Neural cell (in vitro differentiated cells): ENCODE data around the gene ZNF19. TPM values are rescaled to one million over a fixed set of nuclear protein-coding genes. Genes with fewer than 3 reads are reported as not detected.

Source experiments
- H2AFZ ChIP-seq: fragments of 200-600, 300-800 bp; sonication (generic), shearing (Covaris generic); 2 replicates; pipeline ENCODE4 v1.6.0; 2014; ENCODE audit warnings: low read depth, mild to moderate bottlenecking, antibody characterized with exemption, low read length, moderate library complexity
- H3F3A ChIP-seq: fragments of 200-600 bp; shearing (Covaris generic); 2 replicates; pipeline ENCODE4 v1.6.1; 2016; ENCODE audit warnings: mild to moderate bottlenecking, moderate library complexity, mixed read lengths, antibody characterized with exemption, low read length; ENCODE audit not compliant: insufficient read depth, poor library complexity, severe bottlenecking
- H3K27ac ChIP-seq: fragments of 200-600, 300-800 bp; sonication (generic), shearing (Covaris generic); 2 replicates; pipeline ENCODE4 v1.5.1; 2014; ENCODE audit warnings: mild to moderate bottlenecking, low read length, moderate library complexity
- H3K27me3 ChIP-seq: fragments of 300-800, 200-600 bp; sonication (generic), shearing (Covaris generic); 2 replicates; pipeline ENCODE4 v1.6.0; 2014; ENCODE audit warnings: mild to moderate bottlenecking, low read depth, low read length, moderate library complexity; ENCODE audit not compliant: insufficient read depth
- H3K36me3 ChIP-seq: fragments of 300-800, 200-600 bp; sonication (generic), shearing (Covaris generic); 2 replicates; pipeline ENCODE4 v1.5.1; 2014; ENCODE audit warnings: mild to moderate bottlenecking, antibody characterized with exemption, low read length, moderate library complexity; ENCODE audit not compliant: insufficient read depth
- H3K4me2 ChIP-seq: fragments of 300-800, 200-600 bp; sonication (generic), shearing (Covaris generic); 2 replicates; pipeline ENCODE4 v1.6.0; 2014; ENCODE audit warnings: mild to moderate bottlenecking, low read length
- H3K4me3 ChIP-seq: fragments of 300-800, 200-600 bp; sonication (generic), shearing (Covaris generic); 2 replicates; pipeline ENCODE4 v1.5.1; 2014; ENCODE audit warnings: mild to moderate bottlenecking, low read length, moderate library complexity
- H3K79me2 ChIP-seq: fragments of 200-600 bp; shearing (Covaris generic); replicated peaks from 2 replicates; pipeline ENCODE4 v1.6.0; 2014; ENCODE audit warnings: mild to moderate bottlenecking, low read length, moderate library complexity; ENCODE audit not compliant: insufficient read depth
- H3K9ac ChIP-seq: fragments of 300-800, 200-600 bp; sonication (generic), shearing (Covaris generic); 2 replicates; pipeline ENCODE4 v1.6.1; 2016; ENCODE audit warnings: mild to moderate bottlenecking, low read length, mixed read lengths
- H3K9me2 ChIP-seq: fragments of 200-600 bp; shearing (Covaris generic); 2 replicates; pipeline ENCODE4 v1.6.1; 2016; ENCODE audit warnings: mild to moderate bottlenecking, low read length, mixed read lengths; ENCODE audit not compliant: insufficient read depth
- H3K9me3 ChIP-seq: fragments of 200-600, 300-800 bp; sonication (generic), shearing (Covaris generic); 2 replicates; pipeline ENCODE4 v1.6.1; 2016; ENCODE audit warnings: mild to moderate bottlenecking, mixed run types, low read length, moderate library complexity, mixed read lengths
- H4K20me1 ChIP-seq: fragments of 200-600 bp; shearing (Covaris generic); 2 replicates; pipeline ENCODE4 v1.6.1; 2016; ENCODE audit warnings: mild to moderate bottlenecking, mixed run types; ENCODE audit not compliant: insufficient read depth
- CTCF ChIP-seq: fragments of 450-650 bp; IDR thresholded peaks from 2 replicates; pipeline ENCODE4 v1.5.1; 2014; ENCODE audit warnings: antibody characterized with exemption, mild to moderate bottlenecking, moderate library complexity; ENCODE audit not compliant: poor library complexity, severe bottlenecking
- EP300 ChIP-seq: fragments of 450-650 bp; conservative IDR thresholded peaks from 2 replicates; pipeline ENCODE4 v1.6.1; 2014; ENCODE audit warnings: antibody characterized with exemption, mild to moderate bottlenecking, moderate library complexity; ENCODE audit not compliant: poor library complexity, severe bottlenecking
- EZH2 ChIP-seq: fragments of 200-600, 300-800 bp; shearing (Covaris generic), sonication (generic); IDR thresholded peaks from 2 replicates; pipeline ENCODE4 v1.6.1; 2014; ENCODE audit warnings: antibody characterized with exemption, low read length, borderline replicate concordance, mild to moderate bottlenecking; ENCODE audit not compliant: insufficient read depth, poor library complexity, severe bottlenecking
- MXI1 ChIP-seq: fragments of 450-650 bp; conservative IDR thresholded peaks from 2 replicates; pipeline ENCODE4 v1.6.1; 2014; ENCODE audit warnings: antibody characterized with exemption, mild to moderate bottlenecking; ENCODE audit not compliant: poor library complexity, severe bottlenecking
- POLR2AphosphoS5 ChIP-seq: IDR thresholded peaks from 2 replicates; pipeline ENCODE4 v1.6.1; 2012
- RAD21 ChIP-seq: fragments of 450-650 bp; conservative IDR thresholded peaks from 2 replicates; pipeline ENCODE4 v1.6.1; 2014; ENCODE audit warnings: antibody characterized with exemption, mild to moderate bottlenecking, moderate library complexity
- SMC3 ChIP-seq: fragments of 450-650 bp; conservative IDR thresholded peaks from 2 replicates; pipeline ENCODE4 v1.6.1; 2014; ENCODE audit warnings: antibody characterized with exemption, mild to moderate bottlenecking, moderate library complexity; ENCODE audit not compliant: poor library complexity
- TAF1 ChIP-seq: IDR thresholded peaks from 2 replicates; pipeline ENCODE4 v1.6.1; 2012; ENCODE audit warnings: low read depth
- polyA plus RNA-seq: library from polyadenylated mRNA; depleted of rRNA; stranded (reverse); fragments of >200 nt; gene quantifications from 2 replicates; pipeline ENCODE4 v1.2.3, GENCODE V29; 2014
- TF ChIP-seq, protein P1 (sequence below): IDR thresholded peaks from 2 replicates; pipeline ENCODE4 v1.6.1; 2012; ENCODE audit warnings: borderline replicate concordance

The ZNF19 gene
- polyA plus RNA-seq, 1 donor from 2014 or later, result 6.6 TPM

- TF ChIP-seq MXI1 (no peak), CTCF (peak; percentile 91), EP300 (no peak), TAF1 (no peak), RAD21 (peak; percentile 91), EZH2 (no peak), SMC3 (peak; percentile 88), POLR2AphosphoS5 (no peak)
- TF ChIP-seq, protein P1, sequence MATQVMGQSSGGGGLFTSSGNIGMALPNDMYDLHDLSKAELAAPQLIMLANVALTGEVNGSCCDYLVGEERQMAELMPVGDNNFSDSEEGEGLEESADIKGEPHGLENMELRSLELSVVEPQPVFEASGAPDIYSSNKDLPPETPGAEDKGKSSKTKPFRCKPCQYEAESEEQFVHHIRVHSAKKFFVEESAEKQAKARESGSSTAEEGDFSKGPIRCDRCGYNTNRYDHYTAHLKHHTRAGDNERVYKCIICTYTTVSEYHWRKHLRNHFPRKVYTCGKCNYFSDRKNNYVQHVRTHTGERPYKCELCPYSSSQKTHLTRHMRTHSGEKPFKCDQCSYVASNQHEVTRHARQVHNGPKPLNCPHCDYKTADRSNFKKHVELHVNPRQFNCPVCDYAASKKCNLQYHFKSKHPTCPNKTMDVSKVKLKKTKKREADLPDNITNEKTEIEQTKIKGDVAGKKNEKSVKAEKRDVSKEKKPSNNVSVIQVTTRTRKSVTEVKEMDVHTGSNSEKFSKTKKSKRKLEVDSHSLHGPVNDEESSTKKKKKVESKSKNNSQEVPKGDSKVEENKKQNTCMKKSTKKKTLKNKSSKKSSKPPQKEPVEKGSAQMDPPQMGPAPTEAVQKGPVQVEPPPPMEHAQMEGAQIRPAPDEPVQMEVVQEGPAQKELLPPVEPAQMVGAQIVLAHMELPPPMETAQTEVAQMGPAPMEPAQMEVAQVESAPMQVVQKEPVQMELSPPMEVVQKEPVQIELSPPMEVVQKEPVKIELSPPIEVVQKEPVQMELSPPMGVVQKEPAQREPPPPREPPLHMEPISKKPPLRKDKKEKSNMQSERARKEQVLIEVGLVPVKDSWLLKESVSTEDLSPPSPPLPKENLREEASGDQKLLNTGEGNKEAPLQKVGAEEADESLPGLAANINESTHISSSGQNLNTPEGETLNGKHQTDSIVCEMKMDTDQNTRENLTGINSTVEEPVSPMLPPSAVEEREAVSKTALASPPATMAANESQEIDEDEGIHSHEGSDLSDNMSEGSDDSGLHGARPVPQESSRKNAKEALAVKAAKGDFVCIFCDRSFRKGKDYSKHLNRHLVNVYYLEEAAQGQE, result no peak
- no peaks in the 10 kb centered on the region for H3K36me3 ChIP-seq
Measured at GRCh38 chr16:71499775-71500364, 10.7 kb upstream of the ZNF19 start.

DNA sequence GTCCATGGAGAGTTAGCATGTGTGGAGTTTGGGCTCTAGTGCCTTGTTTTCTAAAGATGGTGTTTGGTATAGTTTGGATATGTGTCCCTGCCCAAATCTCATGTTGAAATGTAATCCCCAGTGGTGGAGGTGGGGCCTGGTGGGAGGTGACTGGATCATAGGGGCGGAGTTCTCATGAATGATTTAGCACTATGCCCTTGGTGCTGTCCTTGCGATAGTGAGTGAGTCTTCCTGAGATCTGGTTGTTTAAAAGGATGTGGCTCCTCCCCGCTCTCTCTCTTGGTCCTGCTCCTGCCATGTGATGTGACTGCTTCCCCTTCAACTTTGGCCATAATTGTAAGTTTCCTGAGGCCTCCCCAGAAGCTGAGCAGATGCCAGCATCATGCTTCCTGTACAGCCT lies 8.9 kb upstream of the ZNF19 start:
- H3K79me2 ChIP-seq, result no peaks in the 10 kb centered on the region
- H3K4me3 ChIP-seq, result no peak overlapping the region
- TF ChIP-seq EZH2 (no peak), SMC3 (no peak), CTCF (no peak), POLR2AphosphoS5 (no peak), MXI1 (no peak), TAF1 (no peak), EP300 (no peak), RAD21 (no peak)
- TF ChIP-seq, protein P1, result no peak
- no peaks in the 10 kb centered on the region for H3K36me3 ChIP-seq
- H3K9ac ChIP-seq, result no peak overlapping the region
- H3K27ac ChIP-seq, result no peak overlapping the region
- no peaks in the 10 kb centered on the region for H3K27me3 ChIP-seq
- H3K9me3 ChIP-seq, result no peaks in the 10 kb centered on the region
- no peak overlapping the region for H3K4me2 ChIP-seq
- no peaks in the 10 kb centered on the region for H4K20me1 ChIP-seq
- H3K9me2 ChIP-seq, result no peaks in the 10 kb centered on the region
- H3F3A ChIP-seq, result no peaks in the 10 kb centered on the region
- H2AFZ ChIP-seq, result no peak overlapping the region

More at GRCh38 chr16:71499775-71500364, 10.7 kb upstream of the ZNF19 start:
- Histone ChIP-seq H4K20me1 (no peaks in the 10 kb centered on the region), H3K27ac (no peak overlapping the region), H3K27me3 (no peaks in the 10 kb centered on the region), H3K9me2 (no peaks in the 10 kb centered on the region), H2AFZ (no peak overlapping the region), H3K4me2 (no peak overlapping the region), H3K4me3 (no peak overlapping the region), H3K9ac (no peak overlapping the region), H3F3A (no peaks in the 10 kb centered on the region), H3K79me2 (no peaks in the 10 kb centered on the region), H3K9me3 (no peaks in the 10 kb centered on the region)
